Lower leg skin (tissue), 4 donors: ENCODE measurements around the gene EXPH5. TPM values are rescaled to one million over a fixed set of nuclear protein-coding genes. Genes with fewer than 3 reads are reported as not detected.

ENCODE experiments used
- DNase-seq, 2 donors: peaks; one replicate each; pipeline ENCODE4 v3.0.0-alpha.2; 2019; ENCODE audit warnings: low spot score in 2 of 2
- H3K4me3 ChIP-seq: fragments of 200-600 bp; sonication (generic); 2 replicates; pipeline ENCODE4 v1.5.1; 2017; ENCODE audit warnings: mild to moderate bottlenecking, low read depth; ENCODE audit not compliant: poor library complexity, severe bottlenecking
- POLR2A ChIP-seq, 2 donors: fragments of 450-650 bp; IDR thresholded peaks; one replicate each; pipeline ENCODE4 v1.6.1; 2016 to 2017; ENCODE audit warnings: antibody characterized with exemption in 2 of 2, mild to moderate bottlenecking in 1 of 2, moderate library complexity in 1 of 2
- WGBS, 2 donors: methylation state at CpG; one replicate each; pipeline ENCODE4 v1.1.5; 2018; 5-methylcytosine and 5-hydroxymethylcytosine counted together
- intact Hi-C: fragments of 100-400 bp; cut with DNase I; formaldehyde crosslinking; loops from one replicate; pipeline ENCODE4 v1.15.0; 2023; ENCODE audit warnings: low total_unique reads
- total RNA-seq, 4 donors: library from RNA; depleted of rRNA; stranded (reverse); fragments of >200 nt; gene quantifications; one replicate each; pipeline ENCODE4 v1.1.0, GENCODE V29; 2016
- TF ChIP-seq, protein P1 (sequence below), 3 donors: fragments of 450-650 bp; IDR thresholded peaks; one replicate each; pipeline ENCODE4 v1.5.1; 2016; ENCODE audit warnings: antibody characterized with exemption in 3 of 3, mild to moderate bottlenecking in 3 of 3, moderate library complexity in 2 of 3

The EXPH5 gene
- total RNA-seq, 4 donors from 2014 or later = 122 to 160 (median 139) TPM

DNA sequence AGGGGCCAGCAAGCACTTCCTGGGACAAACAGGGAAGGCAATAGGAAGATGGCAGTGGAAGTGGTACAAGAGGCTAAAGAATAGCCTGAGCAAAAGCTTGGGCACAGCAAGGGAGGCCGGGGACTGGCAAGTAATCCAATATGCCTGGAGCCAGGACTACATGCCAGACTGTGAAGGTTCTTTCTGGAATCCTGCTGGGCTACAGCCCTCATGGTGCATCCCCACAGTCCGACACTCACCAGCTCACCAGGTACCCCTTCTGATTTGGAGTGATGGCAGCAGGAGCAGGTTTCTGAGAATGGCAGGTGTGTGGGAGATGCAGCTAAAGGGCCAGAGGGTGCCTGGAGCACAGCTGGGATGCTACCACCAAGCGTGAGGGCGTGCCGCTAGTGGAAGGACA is 63.1 kb downstream of the EXPH5 start:
- no peak overlapping the region for H3K4me3 ChIP-seq
- WGBS, 2 donors = 85 to 86% methylated on average over 5 of the region's 5 CpGs
- DNase-seq = no peak
- TF ChIP-seq, protein P1, sequence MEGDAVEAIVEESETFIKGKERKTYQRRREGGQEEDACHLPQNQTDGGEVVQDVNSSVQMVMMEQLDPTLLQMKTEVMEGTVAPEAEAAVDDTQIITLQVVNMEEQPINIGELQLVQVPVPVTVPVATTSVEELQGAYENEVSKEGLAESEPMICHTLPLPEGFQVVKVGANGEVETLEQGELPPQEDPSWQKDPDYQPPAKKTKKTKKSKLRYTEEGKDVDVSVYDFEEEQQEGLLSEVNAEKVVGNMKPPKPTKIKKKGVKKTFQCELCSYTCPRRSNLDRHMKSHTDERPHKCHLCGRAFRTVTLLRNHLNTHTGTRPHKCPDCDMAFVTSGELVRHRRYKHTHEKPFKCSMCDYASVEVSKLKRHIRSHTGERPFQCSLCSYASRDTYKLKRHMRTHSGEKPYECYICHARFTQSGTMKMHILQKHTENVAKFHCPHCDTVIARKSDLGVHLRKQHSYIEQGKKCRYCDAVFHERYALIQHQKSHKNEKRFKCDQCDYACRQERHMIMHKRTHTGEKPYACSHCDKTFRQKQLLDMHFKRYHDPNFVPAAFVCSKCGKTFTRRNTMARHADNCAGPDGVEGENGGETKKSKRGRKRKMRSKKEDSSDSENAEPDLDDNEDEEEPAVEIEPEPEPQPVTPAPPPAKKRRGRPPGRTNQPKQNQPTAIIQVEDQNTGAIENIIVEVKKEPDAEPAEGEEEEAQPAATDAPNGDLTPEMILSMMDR (IDR thresholded peaks at IDR 0.05) = no peak
- TF ChIP-seq POLR2A (IDR thresholded peaks at IDR 0.05) = no peak
- intact Hi-C loops = no loop called here

DNA sequence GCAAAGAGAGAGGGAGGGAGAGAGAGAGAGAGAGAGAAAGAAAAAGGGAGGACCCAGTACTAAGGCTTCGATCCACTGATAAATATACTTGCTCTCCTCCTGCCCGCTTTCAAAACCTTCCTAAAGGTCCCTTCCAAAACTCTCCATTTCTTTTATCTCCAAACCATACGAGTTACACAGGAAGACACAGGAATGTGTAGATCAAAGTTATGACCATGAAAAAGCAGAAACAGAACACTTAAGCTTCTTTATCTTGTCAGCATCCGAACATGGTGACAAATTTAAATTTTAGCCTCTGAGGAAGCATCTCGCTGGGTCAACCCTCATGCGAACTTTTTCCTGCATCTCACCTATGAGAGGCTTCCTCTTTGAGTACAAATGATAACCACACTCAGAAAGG is 66.2 kb downstream of the EXPH5 start:
- 86 to 87% methylated on average over 6 of the region's 6 CpGs for WGBS, 2 donors
- intact Hi-C loops = no loop called here
- no peak for DNase-seq
- no peak for TF ChIP-seq POLR2A (IDR thresholded peaks at IDR 0.05)
- TF ChIP-seq, protein P1 (IDR thresholded peaks at IDR 0.05) = no peak
- no peak overlapping the region for H3K4me3 ChIP-seq

GRCh38 chr11:108525161-108525560 is 68.4 kb downstream of the EXPH5 start:
- TF ChIP-seq, protein P1 (IDR thresholded peaks at IDR 0.05) = no peak
- intact Hi-C loops = no loop called here
- no peak overlapping the region for H3K4me3 ChIP-seq
- DNase-seq = no peak
- 70 to 77% methylated on average over 1 of the region's 1 CpG for WGBS, 2 donors

- intact Hi-C loops = no loop called here
- TF ChIP-seq, protein P1 (IDR thresholded peaks at IDR 0.05) = no peak
- TF ChIP-seq POLR2A (IDR thresholded peaks at IDR 0.05) = no peak
- no peak overlapping the region for H3K4me3 ChIP-seq
- DNase-seq = no peak
Observed at GRCh38 chr11:108524422-108524821, 69.1 kb downstream of the EXPH5 start.

DNA sequence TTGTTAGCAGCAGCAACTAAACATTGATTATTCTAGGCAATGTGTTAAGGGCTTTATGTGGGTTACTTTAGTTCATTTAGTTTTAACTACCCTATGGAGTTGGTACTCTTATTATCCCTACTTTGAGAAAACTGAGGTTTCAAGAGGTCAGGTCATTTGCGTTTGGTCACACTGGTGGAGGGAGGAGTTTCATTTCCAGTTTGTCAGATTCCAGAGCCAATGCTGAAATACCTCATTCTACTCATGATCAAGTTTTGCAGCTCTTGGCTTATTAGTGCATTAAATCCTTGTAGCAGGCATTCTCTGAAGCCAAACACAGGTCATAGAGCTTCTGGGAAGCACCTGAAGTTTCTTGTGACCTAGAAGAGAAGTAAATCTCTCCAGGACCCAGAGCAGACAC is 71.2 kb downstream of the EXPH5 start:
- DNase-seq = no peak
- H3K4me3 ChIP-seq = no peak overlapping the region
- TF ChIP-seq, protein P1 (IDR thresholded peaks at IDR 0.05) = no peak
- TF ChIP-seq POLR2A (IDR thresholded peaks at IDR 0.05) = no peak
- 52 to 56% methylated on average over 1 of the region's 1 CpG for WGBS, 2 donors
- intact Hi-C loops = no loop called here

DNA sequence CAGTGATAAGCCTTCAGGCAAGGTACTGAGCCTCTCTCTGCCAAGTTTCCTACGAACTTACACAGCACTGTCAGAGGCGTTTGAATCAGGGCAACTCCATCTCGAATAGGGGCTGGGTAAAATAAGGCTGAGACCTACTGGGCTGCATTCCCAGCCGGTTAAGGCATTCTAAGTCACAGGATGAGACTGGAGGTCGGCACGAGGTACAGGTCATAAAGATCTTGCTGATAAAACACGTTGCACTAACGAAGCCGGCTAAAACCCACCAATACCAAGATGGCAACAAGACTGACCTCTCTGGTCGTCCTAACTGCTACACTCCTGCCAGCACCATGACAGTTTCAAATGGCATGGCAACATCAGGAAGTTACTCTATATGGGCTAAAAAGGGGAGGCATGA is 75.0 kb downstream of the EXPH5 start:
- DNase-seq = no peak
- 56 to 57% methylated on average over 10 of the region's 10 CpGs for WGBS, 2 donors
- TF ChIP-seq, protein P1 (IDR thresholded peaks at IDR 0.05) = no peak
- TF ChIP-seq POLR2A (IDR thresholded peaks at IDR 0.05) = no peak
- H3K4me3 ChIP-seq = no peak overlapping the region
- intact Hi-C loops = no loop called here
